ENCODE data around the gene CCNB2.

CCNB2 gene

GRCh38 chr15:59169251-59169708, 64.3 kb downstream of the CCNB2 start:
- in situ Hi-C loops (cut with HindIII; ENCODE audit: low pct_ligation_motif_present, low sequenced_read_pairs): no loop called here
- H3K4me3 ChIP-seq (ENCODE audit: low read depth, low read length): no peak overlapping the region
- no peaks in the 10 kb centered on the region for H3K27me3 ChIP-seq (replicated peaks)
- peak; percentile 55 for DNase-seq
- TF ChIP-seq CTCF (IDR thresholded peaks at IDR 0.05; ENCODE audit: low read depth, low read length, missing control alignments): no peak
- peaks cover 24% of the 10 kb centered on the region for H3K36me3 ChIP-seq (replicated peaks)
- H3K27ac ChIP-seq: peak overlapping the region; percentile 86

DNA sequence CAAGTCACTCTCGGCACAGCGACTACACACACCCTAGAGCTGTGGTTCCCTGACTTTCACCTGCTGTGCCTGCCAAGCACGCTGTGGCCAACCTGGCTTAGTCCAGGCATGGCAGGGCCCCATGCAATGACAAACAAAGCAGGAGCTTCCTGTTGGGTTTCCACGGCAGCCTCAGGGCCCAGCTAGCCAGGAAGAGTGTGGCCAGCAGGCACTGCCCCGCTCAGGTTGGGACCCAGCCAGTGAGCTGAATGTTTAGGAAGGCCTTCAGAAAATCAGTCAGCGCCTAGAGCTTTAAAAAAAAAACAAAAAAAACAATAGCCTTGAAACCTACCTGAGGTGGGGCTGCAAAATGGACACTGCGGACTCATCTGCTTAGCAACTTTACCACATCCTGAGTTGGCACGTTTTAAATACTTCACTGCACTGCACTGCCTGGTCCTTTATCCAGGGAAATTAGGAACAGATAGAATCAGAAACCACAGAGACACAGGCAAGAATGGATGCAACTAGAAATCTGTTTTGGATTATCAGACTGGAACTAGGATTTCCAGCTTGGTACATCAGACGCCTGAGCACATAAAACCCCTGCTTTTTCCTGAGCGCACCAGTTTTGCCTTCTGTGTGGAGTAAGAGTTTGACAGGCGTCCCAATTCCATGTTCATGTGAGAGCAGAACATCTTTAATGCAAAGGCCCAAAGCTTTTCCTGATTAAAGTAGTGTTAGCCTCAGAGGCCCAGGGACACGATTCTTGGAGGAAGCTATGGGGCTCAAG, 65.5 kb downstream of the CCNB2 start:
- DNase-seq: peak; percentile 9
- in situ Hi-C loops (cut with HindIII; ENCODE audit: low pct_ligation_motif_present, low sequenced_read_pairs): no loop called here
- peak overlapping the region; percentile 86 for H3K27ac ChIP-seq
- peaks cover 14% of the 10 kb centered on the region for H3K36me3 ChIP-seq (replicated peaks)
- H3K4me3 ChIP-seq (ENCODE audit: low read depth, low read length): no peak overlapping the region
- TF ChIP-seq CTCF (IDR thresholded peaks at IDR 0.05; ENCODE audit: low read depth, low read length, missing control alignments): no peak
- no peaks in the 10 kb centered on the region for H3K27me3 ChIP-seq (replicated peaks)

- in situ Hi-C loops (cut with HindIII; ENCODE audit: low pct_ligation_motif_present, low sequenced_read_pairs): no loop called here
- peaks cover 12% of the 10 kb centered on the region for H3K36me3 ChIP-seq (replicated peaks)
- H3K4me3 ChIP-seq (ENCODE audit: low read depth, low read length): no peak overlapping the region
- DNase-seq: no peak
- no peak overlapping the region for H3K27ac ChIP-seq
- no peaks in the 10 kb centered on the region for H3K27me3 ChIP-seq (replicated peaks)
- TF ChIP-seq CTCF (IDR thresholded peaks at IDR 0.05; ENCODE audit: low read depth, low read length, missing control alignments): no peak
These were observed 66.1 kb downstream of the CCNB2 start for GRCh38 chr15:59171067-59171397.

DNA sequence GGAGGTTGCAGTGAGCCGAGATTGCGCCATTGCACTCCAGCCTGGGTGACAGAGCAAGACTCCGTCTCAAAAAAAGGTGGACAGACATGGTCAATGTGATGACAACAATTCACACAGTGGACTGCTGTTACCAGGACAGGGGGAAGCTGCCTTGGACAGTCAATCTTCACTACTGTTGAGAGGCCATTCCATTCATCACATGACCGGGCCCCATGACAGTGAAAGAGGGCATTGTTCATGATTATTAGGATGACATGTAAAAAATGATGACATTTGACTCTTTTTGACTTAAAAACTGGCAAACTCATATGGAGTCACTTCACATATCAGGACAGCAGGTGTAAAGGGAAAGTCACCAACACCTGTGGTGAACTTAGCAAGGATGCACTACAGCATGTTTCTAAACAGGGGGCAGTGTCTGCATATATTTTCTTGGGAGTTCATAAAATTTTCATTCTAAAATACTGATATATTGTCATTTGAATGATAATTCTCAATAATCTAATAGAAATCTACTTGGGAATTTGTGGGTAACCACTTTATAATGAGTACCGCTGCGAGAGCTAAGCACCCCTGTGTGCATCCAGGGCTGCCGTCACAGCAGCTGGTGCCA, 67.4 kb downstream of the CCNB2 start:
- Histone ChIP-seq H3K27me3 (replicated peaks) (no peaks in the 10 kb centered on the region), H3K36me3 (replicated peaks) (peaks cover 22% of the 10 kb centered on the region), H3K27ac (no peak overlapping the region), H3K4me3 (ENCODE audit: low read depth, low read length) (no peak overlapping the region)
- in situ Hi-C loops (cut with HindIII; ENCODE audit: low pct_ligation_motif_present, low sequenced_read_pairs): no loop called here
- TF ChIP-seq CTCF (IDR thresholded peaks at IDR 0.05; ENCODE audit: low read depth, low read length, missing control alignments): peak; percentile 26
- DNase-seq: no peak

DNA sequence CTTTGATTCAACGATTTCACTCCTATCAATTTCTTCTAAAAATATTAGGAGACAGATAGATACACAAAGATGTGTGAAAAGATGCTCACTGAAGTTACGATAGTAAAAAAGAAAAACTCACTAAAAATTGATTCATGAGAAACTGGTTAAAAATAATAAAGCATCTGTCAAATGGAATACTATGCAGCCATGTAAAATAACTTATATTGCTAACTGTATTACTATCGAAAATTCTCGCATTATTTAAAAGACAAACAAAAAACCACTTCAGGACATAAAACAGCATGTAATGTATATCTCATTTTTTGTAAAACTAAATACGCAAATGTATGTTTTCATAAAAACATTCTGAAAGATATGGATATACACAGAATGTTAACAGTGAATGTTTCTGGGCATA, 68.2 kb downstream of the CCNB2 start:
- no peak overlapping the region for H3K4me3 ChIP-seq (ENCODE audit: low read depth, low read length)
- H3K27ac ChIP-seq: no peak overlapping the region
- in situ Hi-C loops (cut with HindIII; ENCODE audit: low pct_ligation_motif_present, low sequenced_read_pairs): no loop called here
- DNase-seq: no peak
- H3K36me3 ChIP-seq (replicated peaks): peaks cover 29% of the 10 kb centered on the region
- no peak for TF ChIP-seq CTCF (IDR thresholded peaks at IDR 0.05; ENCODE audit: low read depth, low read length, missing control alignments)
- H3K27me3 ChIP-seq (replicated peaks): no peaks in the 10 kb centered on the region

Data from brain microvascular endothelial cell (primary cell).